A549 (cell line): ENCODE measurements around the gene GNAS-AS1. TPM values are rescaled to one million over a fixed set of nuclear protein-coding genes. Genes with fewer than 3 reads are reported as not detected.

ENCODE experiments used
- ATAC-seq, 2 experiments: fragments of 200-7000 bp in 1 of 2; fragments of >200 bp in 1 of 2; cut with Nextera tagmentation in 1 of 2; cut with Tn5 transposase in 1 of 2; 3 replicates each; pipeline versions ENCODE4 v1.8.0 to v1.9.1; 2018 to 2020; ENCODE audit warnings: mild to moderate bottlenecking in 1 of 2, moderate library complexity in 1 of 2
- CTCF ChIA-PET: fragments of 300-600 bp; sonication (Branson Sonifier 250); formaldehyde crosslinking; extraction: SDS; loops from one replicate; lab custom pipeline; 2021; ENCODE audit warnings: antibody characterized with exemption, inconsistent platforms; lab: Yijun Ruan, JAX
- POLR2A ChIA-PET: fragments of 350-600 bp; formaldehyde crosslinking; extraction: SDS; loops from one replicate; lab custom pipeline; 2021; ENCODE audit warnings: antibody characterized with exemption, inconsistent platforms; lab: Yijun Ruan, JAX
- DNase-seq, 2 experiments: peaks; one replicate each; pipeline versions ENCODE4 v3.0.0 to v3.0.0-alpha.2; 2011 to 2016; ENCODE audit warnings: low read depth in 1 of 2, low spot score in 1 of 2
- FAIRE-seq: peaks from 2 replicates; lab custom pipeline; 2011; peaks lifted over from hg19 to GRCh38; lab: Jason Lieb, UNC
- H3K27ac ChIP-seq, 2 experiments: fragments of >200 bp; sonication (Bioruptor Twin); formaldehyde crosslinking; 3 replicates each; pipeline ENCODE4 v1.5.1; 2016 to 2017
- H3K4me1 ChIP-seq: fragments of >200 bp; sonication (Bioruptor Twin); formaldehyde crosslinking; 3 replicates; pipeline ENCODE4 v1.6.1; 2016
- H3K4me2 ChIP-seq: fragments of >200 bp; sonication (Bioruptor Twin); formaldehyde crosslinking; 3 replicates; pipeline ENCODE4 v1.6.1; 2016
- H3K4me3 ChIP-seq: fragments of >200 bp; sonication (Bioruptor Twin); formaldehyde crosslinking; 3 replicates; pipeline ENCODE4 v1.5.1; 2016
- H3K9me3 ChIP-seq: fragments of >200 bp; sonication (Bioruptor Twin); formaldehyde crosslinking; 3 replicates; pipeline ENCODE4 v1.6.1; 2016
- BCL3 ChIP-seq: fragments of >200 bp; sonication (Bioruptor Twin); formaldehyde crosslinking; IDR thresholded peaks from 3 replicates; pipeline ENCODE4 v1.6.1; 2016
- EHF ChIP-seq: fragments of 250-450 bp; sonication (Bioruptor Pico); IDR thresholded peaks from 2 replicates; pipeline ENCODE4 v1.5.0; 2020; ENCODE audit warnings: mild to moderate bottlenecking
- EHMT2 ChIP-seq: fragments of 200-600 bp; sonication (generic); IDR thresholded peaks from 2 replicates; pipeline ENCODE4 v1.6.1; 2016; ENCODE audit warnings: antibody characterized with exemption, low read depth, mild to moderate bottlenecking, moderate library complexity
- FOSB ChIP-seq: fragments of 250-450 bp; sonication (Bioruptor Pico); IDR thresholded peaks from 2 replicates; pipeline ENCODE4 v1.5.0; 2020; ENCODE audit warnings: mild to moderate bottlenecking, moderate library complexity
- FOSL2 ChIP-seq, 2 experiments: fragments of 450-650 bp in 1 of 2; fragments of >200 bp in 1 of 2; sonication (Bioruptor Twin) in 1 of 2; formaldehyde crosslinking; IDR thresholded peaks; 2 replicates each; pipeline versions ENCODE4 v1.5.0 to v1.6.1; 2016 to 2020; ENCODE audit warnings: mild to moderate bottlenecking in 1 of 2, moderate library complexity in 1 of 2
- FOXS1 ChIP-seq: fragments of 250-450 bp; sonication (Bioruptor Pico); IDR thresholded peaks from 2 replicates; pipeline ENCODE4 v1.5.0; 2020; ENCODE audit warnings: mild to moderate bottlenecking, moderate library complexity
- GATA3 ChIP-seq: IDR thresholded peaks from 2 replicates; pipeline ENCODE4 v1.6.1; 2012; ENCODE audit warnings: borderline replicate concordance
- JUN ChIP-seq, 2 experiments: fragments of >200 bp; sonication (Bioruptor Twin); formaldehyde crosslinking; IDR thresholded peaks; 2 replicates in 1 of 2; 3 replicates in 1 of 2; pipeline ENCODE4 v1.6.1; 2016 to 2017
- KDM1A ChIP-seq: fragments of 200-600 bp; sonication (generic); IDR thresholded peaks from 2 replicates; pipeline ENCODE4 v1.6.1; 2016; ENCODE audit warnings: low read depth, mild to moderate bottlenecking
- KDM5A ChIP-seq: fragments of 200-600 bp; sonication (generic); IDR thresholded peaks from 2 replicates; pipeline ENCODE4 v1.6.1; 2016; ENCODE audit warnings: antibody characterized with exemption, mild to moderate bottlenecking
- MAX ChIP-seq: IDR thresholded peaks from 2 replicates; pipeline ENCODE4 v1.6.1; 2012
- NFE2L2 ChIP-seq: fragments of 150-350 bp; conservative IDR thresholded peaks from 2 replicates; pipeline ENCODE4 v1.6.1; 2014; ENCODE audit warnings: low read length
- POLR2AphosphoS2 ChIP-seq: conservative IDR thresholded peaks from 2 replicates; pipeline ENCODE4 v1.6.1; 2012; ENCODE audit warnings: low read length, improper control_type of control experiment, inconsistent platforms
- RCOR1 ChIP-seq: fragments of 150-350 bp; IDR thresholded peaks from 2 replicates; pipeline ENCODE4 v1.6.1; 2014; ENCODE audit warnings: antibody characterized with exemption, low read length, low read depth
- RNF2 ChIP-seq: fragments of 200-600 bp; sonication (generic); IDR thresholded peaks from 2 replicates; pipeline ENCODE4 v1.6.1; 2016; ENCODE audit warnings: low read depth, mild to moderate bottlenecking, antibody characterized with exemption, moderate library complexity, borderline replicate concordance
- SREBF2 ChIP-seq: fragments of 450-650 bp; IDR thresholded peaks from 2 replicates; pipeline ENCODE4 v1.6.1; 2014; ENCODE audit warnings: mild to moderate bottlenecking, moderate library complexity
- whole genome bisulfite sequencing: methylation state at CpG from one replicate; pipeline ENCODE4 v1.1.6; 2017; ENCODE audit errors: missing lambda C conversion rate; 5-methylcytosine and 5-hydroxymethylcytosine counted together
- polyA plus RNA-seq, 4 experiments: library from polyadenylated mRNA; depleted of rRNA in 3 of 4; stranded (reverse); fragments of >200 nt; fragmentation: RNase III in 1 of 4; extraction: RNeasy Plus Mini Kit Qiagen cat#74134 plus additional on column Dnase treatment in 1 of 4; gene quantifications; 2 replicates in 3 of 4; 3 replicates in 1 of 4; pipeline ENCODE4 v1.2.3, GENCODE V29; 2011 to 2017
- small RNA-seq, 6 experiments: library from RNA; depleted of rRNA; stranded (forward); fragments of <200 nt; gene quantifications; one replicate each; pipeline ENCODE3, GENCODE V24; 2012

GNAS-AS1 gene
- polyA plus RNA-seq, 2 of the 4 experiments (the other 2 are of a cell fraction), result not detected

- Histone ChIP-seq H3K9me3 (peaks cover 4% of the 10 kb centered on the region; the same call in 1 of the 3 replicates), H3K27ac (no peak overlapping the region), H3K4me1 (no peaks in the 10 kb centered on the region), H3K4me2 (no peak overlapping the region), H3K4me3 (no peak overlapping the region)
- TF ChIP-seq RCOR1 (no peak), NFE2L2 (no peak), EHMT2 (no peak), BCL3 (no peak), FOSL2 (IDR thresholded peaks at IDR 0.05) (no peak), FOSL2 (CRISPR knock-in tag; IDR thresholded peaks at IDR 0.05) (no peak), RNF2 (no peak), MAX (no peak), FOSB (CRISPR knock-in tag) (no peak), KDM1A (no peak), JUN (IDR thresholded peaks at IDR 0.05) (no peak), FOXS1 (CRISPR knock-in tag) (no peak), SREBF2 (no peak), POLR2AphosphoS2 (no peak), KDM5A (no peak), EHF (CRISPR knock-in tag) (no peak), GATA3 (no peak)
- FAIRE-seq (no peak), ATAC-seq (no peak), DNase-seq (no peak)
- CTCF ChIA-PET, result no interaction called here
- 46% methylated on average over 6 of the region's 6 CpGs for WGBS
- POLR2A ChIA-PET, result no interaction called here
Measured at GRCh38 chr20:58772786-58773185, 77.9 kb downstream of the GNAS-AS1 start.

Small RNAs within 50 kb of the gene (small RNA-seq; reads per million reads assigned to genes)
- 0 reads per million in 6 experiments for gene MIR298
- 0 reads per million in 6 experiments for gene RF02127
- 0 reads per million in 6 experiments for gene RF02128
- gene RF02130, result 0 reads per million in 6 experiments
- 0 reads per million in 6 experiments for gene RF02131

Other genes starting within 250 kb of the GNAS-AS1 start
- 63.0 and 71.6 TPM in 2 replicates for gene STX16, start 199.6 kb downstream of the GNAS-AS1 start, polyA plus RNA-seq (2011; rRNA removed)
- gene STX16, start 199.6 kb downstream of the GNAS-AS1 start, polyA plus RNA-seq (2017; fragmentation: RNase III; extraction: RNeasy Plus Mini Kit Qiagen cat#74134 plus additional on column Dnase treatment), result 65.1 to 79.0 TPM (median 68.5 TPM) in 3 replicates
- gene NPEPL1, start 158.1 kb downstream of the GNAS-AS1 start, polyA plus RNA-seq (2011; rRNA removed), result 8.6 and 10.6 TPM in 2 replicates
- 31.5 to 40.3 TPM (median 34.6 TPM) in 3 replicates for gene NPEPL1, start 158.1 kb downstream of the GNAS-AS1 start, polyA plus RNA-seq (2017; fragmentation: RNase III; extraction: RNeasy Plus Mini Kit Qiagen cat#74134 plus additional on column Dnase treatment)
- 534 and 738 TPM in 2 replicates for gene GNAS, start 1.8 kb upstream of the GNAS-AS1 start, polyA plus RNA-seq (2011; rRNA removed)
- gene GNAS, start 1.8 kb upstream of the GNAS-AS1 start, polyA plus RNA-seq (2017; fragmentation: RNase III; extraction: RNeasy Plus Mini Kit Qiagen cat#74134 plus additional on column Dnase treatment), result 507 to 621 TPM (median 600 TPM) in 3 replicates
- 69.6 and 74.0 TPM in 2 replicates for gene NELFCD, start 130.4 kb upstream of the GNAS-AS1 start, polyA plus RNA-seq (2011; rRNA removed)
- gene NELFCD, start 130.4 kb upstream of the GNAS-AS1 start, polyA plus RNA-seq (2017; fragmentation: RNase III; extraction: RNeasy Plus Mini Kit Qiagen cat#74134 plus additional on column Dnase treatment), result 54.8 to 58.8 TPM (median 58.7 TPM) in 3 replicates
- 115 and 128 TPM in 2 replicates for gene CTSZ, start 156.4 kb upstream of the GNAS-AS1 start, polyA plus RNA-seq (2011; rRNA removed)
- 154 to 158 TPM (median 156 TPM) in 3 replicates for gene CTSZ, start 156.4 kb upstream of the GNAS-AS1 start, polyA plus RNA-seq (2017; fragmentation: RNase III; extraction: RNeasy Plus Mini Kit Qiagen cat#74134 plus additional on column Dnase treatment)
- 0.03 TPM in 1 of 2 replicates, not detected in the other for gene TUBB1, start 168.5 kb upstream of the GNAS-AS1 start, polyA plus RNA-seq (2011; rRNA removed)
- 0.03 TPM in 1 of 3 replicates, not detected in the others for gene TUBB1, start 168.5 kb upstream of the GNAS-AS1 start, polyA plus RNA-seq (2017; fragmentation: RNase III; extraction: RNeasy Plus Mini Kit Qiagen cat#74134 plus additional on column Dnase treatment)
- gene ATP5F1E, start 181.4 kb upstream of the GNAS-AS1 start, polyA plus RNA-seq (2011; rRNA removed), result 69.1 and 84.9 TPM in 2 replicates
- gene ATP5F1E, start 181.4 kb upstream of the GNAS-AS1 start, polyA plus RNA-seq (2017; fragmentation: RNase III; extraction: RNeasy Plus Mini Kit Qiagen cat#74134 plus additional on column Dnase treatment), result 100 to 127 TPM (median 108 TPM) in 3 replicates
- gene PRELID3B, start 191.9 kb upstream of the GNAS-AS1 start, polyA plus RNA-seq (2011; rRNA removed), result 119 and 143 TPM in 2 replicates
- 84.1 to 88.8 TPM (median 85.6 TPM) in 3 replicates for gene PRELID3B, start 191.9 kb upstream of the GNAS-AS1 start, polyA plus RNA-seq (2017; fragmentation: RNase III; extraction: RNeasy Plus Mini Kit Qiagen cat#74134 plus additional on column Dnase treatment)